Stimulated activated CD8-positive, alpha-beta memory T cell treated with anti-CD3 and anti-CD28 coated beads, Interleukin-2, amount 100 ng/mL, for 1 hour (primary cell): ENCODE results near the gene C17orf114.

Experiments used
- DNase-seq, 2 donors: peaks; one replicate each; pipeline ENCODE4 v3.0.0-alpha.2; 2020; ENCODE audit warnings: low read depth in 2 of 2

C17orf114 gene

DNA sequence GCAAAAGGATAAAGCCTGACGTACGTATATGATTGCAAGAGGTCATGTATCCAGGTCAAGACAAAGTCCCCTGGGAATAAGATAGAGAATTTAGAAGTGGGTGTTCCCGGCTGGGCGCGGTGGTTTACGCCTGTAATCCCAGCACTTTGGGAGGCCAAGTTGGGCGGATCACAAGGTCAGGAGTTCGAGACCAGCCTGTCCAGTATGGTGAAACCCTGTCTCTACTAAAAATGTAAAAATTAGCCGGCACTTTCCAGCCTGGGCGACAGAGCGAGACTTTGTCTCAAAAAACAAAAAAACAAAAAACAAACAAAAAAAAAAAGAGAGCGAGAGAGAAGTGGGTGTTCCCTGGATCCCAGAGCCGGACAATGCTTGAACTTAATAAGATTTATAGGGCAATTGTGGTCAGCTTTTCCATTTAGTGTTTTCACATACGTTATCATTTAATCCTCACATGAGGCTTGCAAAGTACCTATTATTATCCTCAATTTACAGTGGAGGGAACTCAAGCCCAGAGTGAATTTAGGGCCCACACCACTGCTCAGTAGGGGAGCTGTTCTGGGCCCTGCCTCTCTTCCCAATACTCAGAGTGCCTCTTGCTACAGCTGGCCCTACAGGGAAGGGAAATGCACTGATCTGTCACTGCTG is 13.8 kb downstream of the C17orf114 start:
- DNase-seq = no peak

DNA sequence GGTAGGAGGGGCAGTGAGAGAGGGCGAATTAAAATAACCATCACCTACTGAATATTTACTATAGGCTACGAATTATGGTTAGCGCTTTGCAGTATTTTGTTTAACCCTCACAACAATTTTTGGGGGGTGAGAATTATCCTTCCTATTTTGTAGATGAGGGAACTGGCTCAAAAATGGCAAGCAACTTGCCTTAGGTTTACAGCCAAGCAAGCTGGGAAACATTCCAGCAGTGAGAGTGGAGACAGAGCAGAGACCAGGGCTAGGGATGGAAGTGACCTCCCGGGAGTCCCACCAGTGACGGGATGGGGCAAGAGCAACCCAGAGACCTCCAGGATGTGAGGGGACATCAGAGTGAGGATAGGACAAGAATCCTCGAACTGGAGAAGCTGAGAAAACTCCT is 15.6 kb downstream of the C17orf114 start:
- no peak for DNase-seq

DNA sequence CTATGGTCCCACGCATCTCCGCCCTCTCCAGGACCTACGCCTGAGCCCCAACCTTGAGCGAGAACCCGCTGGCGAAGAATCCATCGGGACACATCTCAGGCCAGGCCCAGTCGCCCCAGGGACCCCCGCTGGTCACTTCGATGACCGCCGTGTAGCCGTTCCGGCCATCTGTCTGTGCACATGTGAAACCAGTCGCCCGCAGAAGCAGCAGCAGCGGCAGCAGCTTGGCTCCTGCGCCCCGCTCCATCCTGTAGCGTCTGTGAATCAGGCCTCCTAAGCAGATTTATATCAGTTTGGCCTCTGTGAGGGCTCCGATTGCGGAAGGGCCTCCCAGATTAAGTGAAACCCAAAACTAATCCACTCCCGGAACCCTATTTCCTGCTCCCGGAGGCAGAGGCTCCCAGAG is 16.0 kb downstream of the C17orf114 start, which contains the start of gene VMO1:
Gene VMO1, minus strand, starts transcription at position 259 of the 406 bp plus-strand sequence. Its CDS starts 12 bp downstream, at position 247.
- DNase-seq = no peak

DNA sequence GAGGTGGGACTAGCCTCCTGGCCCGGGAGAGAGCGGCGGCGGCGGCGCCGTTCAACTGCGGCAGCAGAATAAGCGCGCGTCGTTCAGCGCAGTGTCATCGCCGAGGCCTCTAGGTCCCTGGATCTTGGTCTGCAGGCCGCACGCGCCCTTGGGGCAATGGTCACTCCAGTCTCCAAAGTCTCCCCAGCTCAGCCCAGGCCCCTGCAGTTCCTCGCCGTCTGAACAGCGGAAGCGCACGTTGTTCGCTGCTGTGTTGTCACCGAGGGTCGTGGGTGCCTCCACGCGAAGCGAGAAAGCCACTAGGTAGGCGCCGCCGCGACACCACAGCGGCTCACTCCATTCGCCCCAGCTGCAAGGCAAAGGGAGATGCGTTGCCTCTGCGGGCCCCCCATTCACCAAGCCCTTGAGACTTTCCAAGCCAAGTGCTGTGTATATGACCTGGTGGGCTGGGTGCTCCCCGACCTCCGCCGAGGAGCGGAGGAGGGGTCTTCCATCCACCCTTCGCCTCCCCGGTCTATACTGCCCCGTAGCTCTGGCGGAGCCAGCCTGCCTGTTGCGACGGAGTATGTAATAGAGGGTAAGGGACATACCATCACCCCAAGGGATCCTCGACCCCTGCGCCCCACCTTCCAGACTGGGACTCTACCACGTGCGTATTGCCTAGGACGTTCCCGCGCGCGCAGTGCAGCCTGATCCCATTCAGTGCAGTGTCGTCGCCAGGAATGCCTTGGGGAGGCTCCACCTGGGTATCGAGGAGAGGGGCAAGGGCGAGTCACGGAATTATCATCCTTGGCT is 16.6 kb downstream of the C17orf114 start:
- no peak for DNase-seq

DNA sequence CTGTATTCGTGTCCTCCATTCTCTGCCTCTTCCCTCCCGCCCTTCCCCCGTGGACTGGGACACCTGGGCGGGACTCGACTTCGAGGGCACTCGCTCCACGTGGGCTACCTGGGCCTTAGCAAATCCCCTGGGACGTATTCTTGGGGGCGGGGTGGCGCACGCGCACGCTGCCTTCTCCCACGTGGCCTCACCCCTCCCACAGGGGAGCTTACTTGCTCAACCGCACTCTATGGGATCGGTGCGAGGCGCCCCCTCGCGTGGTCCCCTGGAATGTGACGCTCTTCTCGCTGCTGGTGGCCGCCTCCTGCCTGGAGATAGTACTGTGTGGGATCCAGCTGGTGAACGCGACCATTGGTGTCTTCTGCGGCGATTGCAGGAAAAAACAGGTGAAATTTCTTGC is 19.5 kb downstream of the C17orf114 start:
- no peak for DNase-seq

DNA sequence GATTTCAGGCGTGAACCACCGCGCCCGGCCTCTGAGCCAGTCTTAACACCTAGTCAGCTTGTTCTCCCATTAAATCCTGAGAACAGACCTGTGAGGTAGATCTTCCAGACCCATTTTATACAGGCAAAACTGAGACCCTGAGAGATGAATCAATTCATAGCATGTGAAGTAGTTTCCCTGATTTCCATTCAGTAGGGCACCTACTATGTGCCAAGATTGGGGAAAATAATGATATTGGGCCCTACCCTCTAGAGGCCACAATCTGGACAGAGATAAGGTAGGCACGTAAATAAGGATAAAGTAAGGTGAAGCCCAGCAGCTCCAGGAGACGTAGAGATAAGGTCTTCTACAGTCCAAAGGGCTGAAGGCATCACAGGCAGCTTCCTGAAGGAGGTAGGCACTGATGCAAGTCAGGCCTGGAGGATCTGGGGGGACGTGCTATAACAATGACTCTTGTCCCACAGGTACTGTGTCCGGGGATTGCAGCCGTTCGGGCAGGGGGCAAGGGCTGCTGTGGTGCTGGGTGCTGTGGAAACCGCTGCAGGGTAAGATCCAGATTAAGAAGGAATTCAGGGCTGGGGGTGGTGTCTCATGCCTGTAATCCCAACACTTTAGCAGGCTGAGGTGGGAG is 21.7 kb downstream of the C17orf114 start:
- DNase-seq = no peak

DNA sequence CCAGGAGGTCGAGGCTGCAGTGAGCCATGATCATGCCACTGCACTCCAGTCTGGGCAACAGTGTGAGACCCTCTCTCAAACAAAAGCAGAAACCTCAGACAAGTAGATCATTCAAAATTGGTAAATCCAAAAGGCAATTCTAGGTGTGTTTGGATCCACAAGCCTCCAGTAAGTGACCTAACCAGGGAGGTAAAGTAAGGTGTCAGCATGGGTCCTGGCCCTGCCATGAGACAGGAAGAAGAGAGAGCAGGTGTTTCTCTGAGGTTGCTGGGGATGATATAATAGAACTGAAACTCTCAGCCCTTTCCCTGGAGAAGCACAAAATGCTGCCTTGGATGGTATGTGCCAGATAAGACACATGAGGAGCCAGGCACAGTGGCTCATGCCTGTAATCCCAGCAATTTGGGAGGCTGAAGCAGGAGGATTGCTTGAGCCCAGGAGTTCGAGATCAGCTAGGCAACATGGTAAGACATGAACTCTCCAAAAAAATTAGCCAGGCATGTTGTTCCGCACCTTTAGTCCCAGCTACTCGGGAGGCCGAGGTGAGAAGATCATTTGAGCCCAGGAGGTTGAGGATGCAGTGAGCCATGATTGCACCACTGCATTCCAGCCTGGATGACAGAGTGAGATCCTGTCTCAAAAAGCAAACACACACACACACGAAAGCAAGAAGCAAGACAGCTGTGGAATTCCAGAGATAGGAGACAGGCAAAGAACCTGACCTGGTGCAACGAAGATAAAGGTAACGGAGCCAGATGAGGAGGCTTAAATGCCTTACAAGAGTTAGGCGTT is 24.0 kb downstream of the C17orf114 start:
- no peak for DNase-seq

DNA sequence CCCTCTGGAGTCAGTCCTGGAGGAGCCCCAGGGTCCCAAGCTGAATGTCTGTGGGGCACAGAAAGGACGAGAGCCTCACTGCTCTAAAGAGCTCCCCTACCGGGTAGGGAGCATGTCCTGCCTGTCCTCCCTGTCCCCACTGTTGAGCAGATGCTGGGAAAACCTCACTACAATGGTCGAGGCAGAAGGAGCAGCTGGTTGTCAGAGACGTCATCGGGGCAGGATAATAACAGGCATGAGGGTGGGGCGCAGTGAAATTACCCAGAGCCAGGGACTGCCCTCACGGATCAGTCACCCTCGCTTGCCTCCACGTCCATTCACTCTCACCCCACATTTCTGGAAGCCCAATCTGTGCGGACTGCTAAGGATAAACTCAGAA is 29.9 kb downstream of the C17orf114 start:
- DNase-seq = no peak

DNA sequence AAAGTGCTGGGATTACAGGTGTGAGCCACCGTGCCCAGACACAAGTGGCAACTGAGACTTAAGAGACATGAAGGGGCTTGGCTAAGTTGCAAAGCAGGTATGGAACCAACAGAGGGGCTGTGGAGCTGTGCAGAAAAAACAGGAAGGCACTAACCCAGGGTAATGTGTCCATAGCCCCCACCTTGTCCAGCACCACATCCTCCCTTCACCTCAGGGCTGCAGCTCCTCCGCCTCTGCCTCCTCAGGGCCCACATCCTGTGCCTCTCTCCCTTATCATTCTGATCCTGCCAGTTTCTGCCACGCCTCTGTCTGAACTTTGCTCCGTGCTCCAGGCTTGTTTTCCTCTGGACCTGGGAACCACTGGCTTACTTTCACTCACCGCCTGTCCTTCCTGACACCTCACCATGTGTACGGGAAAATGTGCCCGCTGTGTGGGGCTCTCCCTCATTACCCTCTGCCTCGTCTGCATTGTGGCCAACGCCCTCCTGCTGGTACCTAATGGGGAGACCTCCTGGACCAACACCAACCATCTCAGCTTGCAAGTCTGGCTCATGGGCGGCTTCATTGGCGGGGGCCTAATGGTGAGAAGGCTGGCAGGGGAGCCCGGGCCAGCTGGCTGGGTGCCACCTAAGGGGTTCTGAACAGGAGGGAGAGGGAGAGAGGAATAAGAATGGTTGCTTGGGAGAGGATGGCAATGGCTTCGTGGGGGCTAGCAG is 30.5 kb downstream of the C17orf114 start, which contains the start of gene TM4SF5:
Gene TM4SF5, plus strand, starts transcription at position 368 of the 716 bp plus-strand sequence. Its CDS starts 37 bp downstream, at position 405.
- no peak for DNase-seq

DNA sequence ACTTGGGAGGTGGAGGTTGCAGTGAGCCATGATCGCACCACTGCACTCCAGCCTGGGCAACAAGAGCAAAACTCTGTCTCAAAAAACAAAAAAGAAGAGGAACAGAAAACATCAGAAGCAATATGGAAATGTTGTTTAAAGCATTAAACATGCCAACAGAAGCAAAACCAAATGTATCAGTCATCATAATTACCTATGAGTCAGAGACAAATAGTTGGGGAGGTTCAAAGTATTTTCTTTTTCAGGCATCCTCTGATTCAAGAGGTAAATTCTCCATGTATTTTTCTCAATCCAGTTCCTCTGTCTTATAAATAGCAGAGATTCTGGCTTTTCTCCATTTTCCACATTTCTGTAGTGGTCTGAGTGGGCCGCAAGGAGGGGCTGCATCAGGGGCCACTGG is 32.5 kb downstream of the C17orf114 start:
- no peak for DNase-seq

DNA sequence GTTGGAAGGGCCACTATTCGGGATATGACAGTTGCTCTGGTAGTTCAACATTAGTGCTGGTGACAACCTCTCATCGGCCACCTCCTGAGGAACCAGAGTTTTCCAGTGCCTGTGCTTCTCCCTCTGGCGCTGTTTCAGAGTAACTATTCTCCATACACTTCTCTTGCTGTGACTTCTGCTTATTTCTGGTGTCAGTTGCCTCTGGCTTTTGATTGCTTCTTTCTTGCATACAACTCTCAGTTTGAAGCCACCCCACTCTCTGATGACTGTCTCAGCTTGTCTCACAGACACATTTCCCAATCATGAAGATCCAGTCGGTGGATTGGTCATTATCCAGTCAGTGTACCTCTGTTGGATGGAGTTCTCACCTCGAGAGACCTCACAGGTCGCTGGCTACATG is 33.8 kb downstream of the C17orf114 start:
- no peak for DNase-seq

DNA sequence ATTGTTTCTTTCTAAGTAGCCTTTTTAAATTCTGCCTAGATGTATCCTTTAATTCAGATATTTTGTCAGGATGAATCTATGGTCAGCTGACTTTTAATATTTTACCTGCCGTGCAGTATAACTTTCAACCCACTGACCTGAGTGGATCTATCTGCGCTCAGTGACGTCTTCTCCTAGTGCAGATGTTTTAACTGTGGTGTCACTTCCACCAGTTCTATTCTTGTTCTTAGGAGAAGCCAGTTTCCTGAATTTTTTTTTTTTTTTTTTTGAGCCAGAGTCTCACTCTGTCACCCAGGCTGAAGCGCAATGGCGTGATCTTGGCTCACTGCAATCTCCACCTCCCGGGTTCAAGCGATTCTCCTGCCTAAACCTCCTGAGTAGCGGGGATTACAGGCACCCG is 35.4 kb downstream of the C17orf114 start:
- DNase-seq = no peak

DNA sequence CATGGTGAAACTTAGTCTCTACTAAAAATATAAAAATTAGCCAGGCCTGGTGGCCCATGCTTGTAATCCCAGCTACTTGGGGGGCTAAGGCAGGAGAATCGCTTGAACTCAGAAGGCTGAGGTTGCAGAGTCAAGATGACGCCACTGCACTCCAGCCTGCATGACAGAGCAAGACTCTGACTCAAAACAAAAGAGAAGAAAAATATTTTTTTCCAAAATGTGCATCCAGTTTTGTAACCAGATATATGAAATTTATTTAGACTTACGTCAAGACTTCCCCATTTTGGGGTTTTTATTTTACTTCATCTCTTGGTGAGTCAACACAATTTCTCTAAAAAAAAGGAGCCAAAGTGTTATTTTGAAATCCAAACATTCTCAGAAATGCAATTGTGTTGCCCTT is 35.9 kb downstream of the C17orf114 start:
- DNase-seq = no peak

DNA sequence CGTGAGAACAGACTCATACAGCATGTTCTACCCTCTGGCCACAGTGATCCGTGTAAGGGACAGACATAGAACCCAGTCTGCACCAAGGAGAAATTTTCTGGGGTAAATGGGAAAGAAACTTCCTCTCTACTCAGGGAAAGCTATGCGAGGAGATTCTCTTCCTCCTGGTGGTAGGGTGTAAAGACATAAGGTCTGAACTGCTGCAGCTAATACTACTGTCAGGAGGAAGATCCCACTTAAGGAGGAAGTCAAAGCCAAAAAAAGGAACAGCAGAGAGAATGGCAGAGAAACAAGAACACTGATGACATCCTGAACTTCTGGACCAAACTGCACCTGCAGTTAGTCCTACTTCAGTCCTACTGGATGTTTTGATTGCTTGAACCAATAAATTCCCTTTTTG is 37.5 kb downstream of the C17orf114 start:
- DNase-seq = no peak

DNA sequence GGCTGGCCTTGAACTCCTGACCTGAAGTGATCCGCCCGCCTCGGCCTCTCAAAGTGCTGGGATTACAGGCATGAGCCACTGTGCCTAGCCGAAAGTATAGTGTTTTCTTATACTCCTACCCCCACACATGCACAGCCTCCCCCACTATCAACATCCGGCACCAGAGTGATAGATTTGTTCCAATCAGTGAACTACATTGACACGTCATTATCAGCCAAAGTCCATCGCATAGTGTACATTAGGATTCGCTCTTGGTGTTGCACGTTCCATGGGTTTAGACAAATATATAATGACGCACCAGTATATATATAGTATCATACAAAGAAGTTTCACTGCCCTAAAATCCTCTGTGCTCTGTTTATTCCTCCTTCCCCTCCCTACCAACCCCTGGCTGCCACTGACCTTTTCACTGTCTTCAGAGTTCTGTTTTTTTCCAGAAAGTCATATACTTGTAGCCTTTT is 42.3 kb downstream of the C17orf114 start:
- DNase-seq = no peak

DNA sequence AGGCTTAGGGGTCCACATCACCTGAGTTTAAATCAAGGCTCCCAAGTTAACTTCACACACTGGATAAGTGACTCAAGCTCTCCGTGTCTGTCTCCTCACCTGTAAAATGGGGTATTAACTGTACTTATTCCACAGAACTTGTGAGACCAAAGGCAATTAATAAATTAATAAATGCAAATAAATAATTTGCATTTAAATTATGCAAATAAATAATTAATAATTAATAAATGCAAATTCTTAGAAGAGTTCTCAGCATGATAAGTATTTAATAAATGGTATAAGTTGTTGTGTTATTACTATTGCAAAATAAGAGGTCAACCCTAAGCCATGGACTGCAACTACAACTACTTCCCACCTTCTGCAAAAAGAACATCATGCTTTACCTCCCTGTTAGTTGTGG is 48.7 kb downstream of the C17orf114 start:
- no peak for DNase-seq

DNA sequence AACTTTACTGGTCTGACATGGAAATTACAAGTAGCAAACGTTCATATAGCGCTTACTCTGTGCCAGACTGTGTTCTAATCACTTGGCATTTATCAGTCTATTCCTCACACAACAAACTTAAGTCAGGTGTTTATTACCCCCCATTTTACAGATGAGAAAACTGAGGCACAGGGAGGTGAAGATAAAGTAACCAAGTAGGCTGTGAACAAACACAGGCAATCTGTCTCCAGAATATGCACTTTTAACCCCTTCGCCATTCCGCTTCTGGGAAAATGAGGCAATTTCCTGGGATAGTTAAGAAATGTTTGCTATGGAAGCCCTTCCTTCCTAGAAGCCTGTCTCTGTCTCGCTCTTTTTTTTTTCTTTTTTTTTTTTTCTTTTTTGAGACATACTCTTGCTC is 50.2 kb downstream of the C17orf114 start:
- DNase-seq = no peak
